Neural progenitor cell (in vitro differentiated cells): ENCODE measurements around the gene CCDC78.

Experiments
- EZH2 ChIP-seq: fragments of 200-600 bp; sonication (generic); IDR thresholded peaks from 2 replicates; pipeline ENCODE4 v1.6.1; 2017; ENCODE audit warnings: antibody characterized with exemption, mild to moderate bottlenecking, moderate library complexity
- EZH2phosphoT487 ChIP-seq: fragments of 200-600 bp; sonication (generic); IDR thresholded peaks from 2 replicates; pipeline ENCODE4 v1.6.1; 2017; ENCODE audit warnings: antibody characterized with exemption
- TF ChIP-seq, protein P1 (sequence below): fragments of 200-600 bp; sonication (generic); IDR thresholded peaks from 2 replicates; pipeline ENCODE4 v1.5.1; 2017; ENCODE audit warnings: antibody characterized with exemption, mild to moderate bottlenecking

DNA sequence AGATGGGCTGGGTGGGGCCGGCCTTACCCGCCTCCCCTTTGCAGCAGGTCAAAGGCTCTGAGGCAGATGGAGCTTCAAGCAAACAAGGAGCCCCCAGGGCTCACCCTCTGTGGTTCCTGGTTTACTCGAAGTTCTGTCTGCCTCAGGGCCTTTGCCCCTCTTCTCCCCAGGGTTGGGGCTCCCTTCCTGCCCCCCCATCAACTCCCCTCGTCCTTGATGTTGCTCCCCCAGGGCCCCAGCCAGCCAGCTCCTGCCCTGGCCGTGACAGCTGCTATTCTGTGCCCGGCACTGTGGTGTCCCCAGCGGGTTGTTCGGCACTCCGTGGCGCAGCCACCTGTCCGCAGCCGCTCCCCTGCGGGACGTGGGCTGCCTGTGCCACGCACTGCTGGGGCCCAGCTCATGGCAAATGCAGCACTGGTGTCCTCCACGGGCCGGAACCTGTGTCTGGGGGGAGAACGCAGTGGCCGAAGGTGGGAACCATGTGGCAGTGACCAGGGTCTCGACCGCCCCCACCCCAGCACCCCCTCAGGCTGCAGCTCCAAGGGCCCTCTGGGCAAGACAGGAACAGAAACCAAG lies 15.7 kb downstream of the CCDC78 start:
- TF ChIP-seq, protein P1, sequence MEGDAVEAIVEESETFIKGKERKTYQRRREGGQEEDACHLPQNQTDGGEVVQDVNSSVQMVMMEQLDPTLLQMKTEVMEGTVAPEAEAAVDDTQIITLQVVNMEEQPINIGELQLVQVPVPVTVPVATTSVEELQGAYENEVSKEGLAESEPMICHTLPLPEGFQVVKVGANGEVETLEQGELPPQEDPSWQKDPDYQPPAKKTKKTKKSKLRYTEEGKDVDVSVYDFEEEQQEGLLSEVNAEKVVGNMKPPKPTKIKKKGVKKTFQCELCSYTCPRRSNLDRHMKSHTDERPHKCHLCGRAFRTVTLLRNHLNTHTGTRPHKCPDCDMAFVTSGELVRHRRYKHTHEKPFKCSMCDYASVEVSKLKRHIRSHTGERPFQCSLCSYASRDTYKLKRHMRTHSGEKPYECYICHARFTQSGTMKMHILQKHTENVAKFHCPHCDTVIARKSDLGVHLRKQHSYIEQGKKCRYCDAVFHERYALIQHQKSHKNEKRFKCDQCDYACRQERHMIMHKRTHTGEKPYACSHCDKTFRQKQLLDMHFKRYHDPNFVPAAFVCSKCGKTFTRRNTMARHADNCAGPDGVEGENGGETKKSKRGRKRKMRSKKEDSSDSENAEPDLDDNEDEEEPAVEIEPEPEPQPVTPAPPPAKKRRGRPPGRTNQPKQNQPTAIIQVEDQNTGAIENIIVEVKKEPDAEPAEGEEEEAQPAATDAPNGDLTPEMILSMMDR: no peak
- TF ChIP-seq EZH2phosphoT487 (no peak), EZH2 (no peak)
